K562 (cell line): ENCODE data around the gene GLB1L3. TPM values are rescaled to one million over a fixed set of nuclear protein-coding genes. Genes with fewer than 3 reads are reported as not detected.

Experiments used
- ATAC-seq: fragments of 200-7000 bp; cut with Tn5 transposase; 3 replicates; pipeline ENCODE4 v1.9.1; 2020; ENCODE audit warnings: moderate library complexity
- BruUV-seq: library from RNA; stranded (reverse); fragments of 400-500 nt; replicated peaks from 2 replicates; lab custom pipeline; 2021; lab: Mats Ljungman, UMichigan
- CTCF ChIA-PET: fragments of 300-600 bp; formaldehyde crosslinking; extraction: SDS; loops from one replicate; lab custom pipeline; 2021; ENCODE audit warnings: low intra/inter-chr PET ratio; lab: Yijun Ruan, JAX
- POLR2A ChIA-PET: fragments of 300-600, 350-650 bp; sonication (Branson Sonifier 250); formaldehyde crosslinking; extraction: SDS; loops from one replicate; lab custom pipeline; 2021; ENCODE audit warnings: antibody characterized with exemption, inconsistent platforms; lab: Yijun Ruan, JAX
- DNase-seq, 4 experiments: peaks; one replicate each; pipeline versions ENCODE4 v3.0.0 to v3.0.0-alpha.2; 2011 to 2018; ENCODE audit warnings: low spot score in 3 of 4, mixed read lengths in 3 of 4; ENCODE audit errors: extremely low read depth in 1 of 4
- FAIRE-seq: peaks from 2 replicates; lab custom pipeline; 2011; peaks lifted over from hg19 to GRCh38; lab: Jason Lieb, UNC
- H2AFZ ChIP-seq: 2 replicates; pipeline ENCODE4 v1.6.0; 2011; ENCODE audit warnings: low read depth, low read length, control low read depth, inconsistent platforms
- H3K27ac ChIP-seq: fragments of 200-600 bp; 3 replicates; pipeline ENCODE4 v1.8.0; 2011; ENCODE audit warnings: low read depth, mild to moderate bottlenecking, control low read depth, inconsistent platforms, low read length, moderate library complexity, mixed read lengths; ENCODE audit errors: extremely low read depth
- H3K27me3 ChIP-seq, 2 experiments: fragments of 300-600 bp in 1 of 2; 2 replicates in 1 of 2; 3 replicates in 1 of 2; pipeline versions ENCODE4 v1.6.0 to v1.8.0; 2011; ENCODE audit warnings: inconsistent platforms in 2 of 2, low read length in 2 of 2, mild to moderate bottlenecking in 1 of 2, mixed read lengths in 1 of 2, moderate library complexity in 1 of 2; ENCODE audit not compliant: control insufficient read depth in 2 of 2, insufficient read depth in 2 of 2
- H3K36me3 ChIP-seq: fragments of 300-600 bp; 3 replicates; pipeline ENCODE4 v1.8.0; 2011; ENCODE audit warnings: mild to moderate bottlenecking, low read length, inconsistent platforms; ENCODE audit not compliant: control insufficient read depth, insufficient read depth
- H3K4me1 ChIP-seq, 2 experiments: fragments of 200-600 bp in 1 of 2; replicated peaks in 1 of 2; 2 replicates in 1 of 2; 3 replicates in 1 of 2; pipeline versions ENCODE4 v1.5.1 to v1.8.0; 2011; ENCODE audit warnings: inconsistent platforms in 2 of 2, low read length in 2 of 2, mild to moderate bottlenecking in 1 of 2, mixed read lengths in 1 of 2, moderate library complexity in 1 of 2; ENCODE audit not compliant: control insufficient read depth in 2 of 2, insufficient read depth in 2 of 2
- H3K4me2 ChIP-seq: 2 replicates; pipeline ENCODE4 v1.6.1; 2011; ENCODE audit warnings: low read length, control low read depth, inconsistent platforms, mixed read lengths; ENCODE audit not compliant: insufficient read depth
- H3K4me3 ChIP-seq: fragments of 200-600 bp; sonication (generic), shearing (Covaris generic); 2 replicates; pipeline ENCODE4 v1.5.1; 2016; ENCODE audit warnings: control low read depth, inconsistent platforms
- H3K79me2 ChIP-seq: fragments of 200-600 bp; 3 replicates; pipeline ENCODE4 v1.8.0; 2011; ENCODE audit warnings: low read length, inconsistent platforms; ENCODE audit not compliant: control insufficient read depth, insufficient read depth
- H3K9ac ChIP-seq, 2 experiments: 2 replicates each; pipeline versions ENCODE4 v1.6.0 to v1.6.1; 2011; ENCODE audit warnings: low read depth in 2 of 2, low read length in 2 of 2, control low read depth in 1 of 2, inconsistent platforms in 1 of 2, mild to moderate bottlenecking in 1 of 2, mixed read lengths in 1 of 2; ENCODE audit not compliant: insufficient read depth in 1 of 2
- H3K9me1 ChIP-seq: one replicate; pipeline ENCODE4 v1.6.0; 2011; ENCODE audit warnings: inconsistent platforms, mild to moderate bottlenecking, low read length, moderate library complexity; ENCODE audit not compliant: control insufficient read depth, insufficient read depth
- H3K9me3 ChIP-seq: replicated peaks from 2 replicates; pipeline ENCODE4 v1.5.1; 2011; ENCODE audit warnings: low read depth, low read length, inconsistent platforms; ENCODE audit not compliant: control insufficient read depth, insufficient read depth
- H4K20me1 ChIP-seq: replicated peaks from 2 replicates; pipeline ENCODE4 v1.6.1; 2011; ENCODE audit warnings: low read length, inconsistent platforms, mixed read lengths; ENCODE audit not compliant: control insufficient read depth, insufficient read depth
- ELF2 ChIP-seq: fragments of 250-450 bp; sonication (Bioruptor Pico); IDR thresholded peaks from 2 replicates; pipeline ENCODE4 v1.5.0; 2021; ENCODE audit warnings: mild to moderate bottlenecking
- GABPB1 ChIP-seq: sonication (generic); formaldehyde crosslinking; IDR thresholded peaks from 2 replicates; pipeline ENCODE4 v1.8.0; 2022; ENCODE audit warnings: mild to moderate bottlenecking, missing genetic modification reagents
- HCFC1 ChIP-seq: IDR thresholded peaks from 2 replicates; pipeline ENCODE4 v1.6.1; 2012; ENCODE audit warnings: low read depth, low read length, improper control_type of control experiment
- POLR2A ChIP-seq: fragments of 450-650 bp; conservative IDR thresholded peaks from 2 replicates; pipeline ENCODE4 v1.6.1; 2016
- POLR3A ChIP-seq: IDR thresholded peaks from 2 replicates; pipeline ENCODE4 v1.6.1; 2011; ENCODE audit warnings: borderline replicate concordance, mild to moderate bottlenecking, moderate library complexity; ENCODE audit not compliant: insufficient read length, insufficient read depth; ENCODE audit errors: extremely low read depth
- SP1 ChIP-seq: sonication (generic); formaldehyde crosslinking; IDR thresholded peaks from 2 replicates; pipeline ENCODE4 v1.8.1; 2022; ENCODE audit warnings: mild to moderate bottlenecking, missing genetic modification reagents
- THRB ChIP-seq: fragments of 450-650 bp; formaldehyde crosslinking; conservative IDR thresholded peaks from 2 replicates; pipeline ENCODE4 v1.4.0; 2022; ENCODE audit warnings: mild to moderate bottlenecking, missing genetic modification characterization
- WHSC1 ChIP-seq: IDR thresholded peaks from one replicate; pipeline ENCODE4 v1.6.1; 2012; ENCODE audit warnings: low read length, control low read depth, inconsistent platforms
- ZC3H8 ChIP-seq: fragments of 450-650 bp; IDR thresholded peaks from 2 replicates; pipeline ENCODE4 v1.6.1; 2017
- ZNF354B ChIP-seq: fragments of 250-450 bp; sonication (Bioruptor Pico); IDR thresholded peaks from 2 replicates; pipeline ENCODE4 v1.4.0; 2020
- ZNF57 ChIP-seq: fragments of 450-650 bp; formaldehyde crosslinking; IDR thresholded peaks from 2 replicates; pipeline ENCODE4 v1.4.0; 2020; ENCODE audit warnings: mild to moderate bottlenecking, moderate library complexity
- ZNF830 ChIP-seq: fragments of 250-450 bp; sonication (Bioruptor Pico); IDR thresholded peaks from 2 replicates; pipeline ENCODE4 v1.5.0; 2021; ENCODE audit warnings: mild to moderate bottlenecking
- WGBS: fragments of 100-300 bp; shearing (Covaris generic); methylation state at CpG from one replicate; pipeline ENCODE4 v1.1.6; 2016; ENCODE audit warnings: low coverage, mixed read lengths; ENCODE audit not compliant: insufficient coverage; ENCODE audit errors: missing lambda C conversion rate; 5-methylcytosine and 5-hydroxymethylcytosine counted together
- in situ Hi-C: fragments of 300-500 bp; cut with MboI; formaldehyde crosslinking; loops from 4 replicates; pipeline ENCODE4 v1.15.0; 2018; ENCODE audit warnings: inconsistent platforms, mixed read lengths
- intact Hi-C: fragments of 100-400 bp; cut with micrococcal nuclease; formaldehyde crosslinking; loops from 2 replicates; pipeline ENCODE4 v1.14.2; 2022
- polyA plus RNA-seq, 8 experiments: library from polyadenylated mRNA; depleted of rRNA in 4 of 8; stranded (reverse) in 5 of 8; unstranded in 3 of 8; fragments of >200 nt; fragmentation: Nextera tagmentation in 2 of 8; fragmentation: Illumina TruSeq in 1 of 8; extraction: Ambion mirVana in 2 of 8; extraction: Trizol in 1 of 8; gene quantifications; 2 replicates each; pipeline versions ENCODE4 v1.2.1 to v1.2.3, GENCODE V29; 2011 to 2014; ENCODE audit warnings: inconsistent platforms in 1 of 8, missing spikeins in 1 of 8
- total RNA-seq, 7 experiments: library from RNA; depleted of rRNA in 6 of 7; stranded (reverse); fragments of >200 nt in 6 of 7; fragmentation: Illumina TruSeq in 2 of 7; extraction: Trizol in 2 of 7; gene quantifications; 2 replicates each; pipeline versions ENCODE4 v1.2.1 to v1.2.3, GENCODE V29; 2011 to 2021; ENCODE audit warnings: low replicate concordance in 1 of 7
- TF ChIP-seq, protein P1 (sequence below): IDR thresholded peaks from 2 replicates; pipeline ENCODE4 v1.6.1; 2012; ENCODE audit warnings: low read depth, low read length, improper control_type of control experiment, borderline replicate concordance
- TF ChIP-seq, protein P2 (sequence below), 2 experiments: fragments of 450-650 bp in 1 of 2; sonication (generic) in 1 of 2; formaldehyde crosslinking; conservative IDR thresholded peaks; 2 replicates each; pipeline versions ENCODE4 v1.4.0 to v1.8.1; 2020 to 2022; ENCODE audit warnings: mild to moderate bottlenecking in 1 of 2, missing genetic modification reagents in 1 of 2

Gene GLB1L3
- total and polyA plus RNA-seq, 9 of the 15 experiments (the other 6 are each of a cell fraction or from before 2014, with no cell fraction given): 0.18 to 3.3 (median 0.49) TPM

DNA sequence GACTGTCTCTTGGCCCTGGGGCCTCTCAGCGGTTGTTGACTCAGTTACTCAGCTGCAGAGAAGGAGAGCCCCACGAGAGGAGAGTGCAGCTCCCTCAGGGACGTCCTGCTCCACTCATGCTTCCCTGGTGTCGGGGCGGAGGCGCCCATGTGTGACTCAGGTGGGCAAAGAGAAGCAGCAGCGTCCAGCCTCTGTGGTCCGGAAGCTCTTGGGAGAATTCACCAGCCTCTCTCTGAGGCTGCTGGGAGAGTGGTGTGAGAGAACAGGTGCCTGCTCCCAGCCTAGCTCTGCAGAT is 81.3 kb downstream of the GLB1L3 start:
- Histone ChIP-seq H3K9me1 (no peaks in the 10 kb centered on the region), H3K27me3 (no peaks in the 10 kb centered on the region), H3K4me3 (no peak overlapping the region), H3K4me2 (no peak overlapping the region), H3K4me1 (peaks cover 17 to 18% of the 10 kb centered on the region in 2 experiments; a peak in 4 of 5 replicates), H3K36me3 (peaks cover 3% of the 10 kb centered on the region; the same call in 2 of the 3 replicates), H4K20me1 (no peaks in the 10 kb centered on the region), H2AFZ (no peak overlapping the region), H3K9me3 (no peaks in the 10 kb centered on the region), H3K79me2 (no peaks in the 10 kb centered on the region), H3K27ac (no peak overlapping the region), H3K9ac (no peak overlapping the region; a peak in 1 of 4 replicates)
- ATAC-seq: no peak
- ChIA-PET CTCF (no interaction called here), POLR2A (interaction anchor here (0.6 kb wide), 1 partner anchor 23 kb away, joined by 3 read pairs; no protein-coding TSS in a partner anchor)
- BruUV-seq: no TSS peak
- no peak for FAIRE-seq
- intact Hi-C loops (no loop called here), in situ Hi-C loops (no loop called here)
- TF ChIP-seq ELF2 (no peak), ZNF354B (CRISPR knock-in tag) (no peak), POLR3A (no peak), SP1 (CRISPR knock-in tag) (no peak), ZC3H8 (no peak), ZNF57 (CRISPR knock-in tag) (no peak), THRB (CRISPR knock-in tag) (no peak), POLR2A (no peak), ZNF830 (no peak), HCFC1 (no peak), GABPB1 (CRISPR knock-in tag) (no peak), WHSC1 (no peak)
- TF ChIP-seq, protein P1, sequence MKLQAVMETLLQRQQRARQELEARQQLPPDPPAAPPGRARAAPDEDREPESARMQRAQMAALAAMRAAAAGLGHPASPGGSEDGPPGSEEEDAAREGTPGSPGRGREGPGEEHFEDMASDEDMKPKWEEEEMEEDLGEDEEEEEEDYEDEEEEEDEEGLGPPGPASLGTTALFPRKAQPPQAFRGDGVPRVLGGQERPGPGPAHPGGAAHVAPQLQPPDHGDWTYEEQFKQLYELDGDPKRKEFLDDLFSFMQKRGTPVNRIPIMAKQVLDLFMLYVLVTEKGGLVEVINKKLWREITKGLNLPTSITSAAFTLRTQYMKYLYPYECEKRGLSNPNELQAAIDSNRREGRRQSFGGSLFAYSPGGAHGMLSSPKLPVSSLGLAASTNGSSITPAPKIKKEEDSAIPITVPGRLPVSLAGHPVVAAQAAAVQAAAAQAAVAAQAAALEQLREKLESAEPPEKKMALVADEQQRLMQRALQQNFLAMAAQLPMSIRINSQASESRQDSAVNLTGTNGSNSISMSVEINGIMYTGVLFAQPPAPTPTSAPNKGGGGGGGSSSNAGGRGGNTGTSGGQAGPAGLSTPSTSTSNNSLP: no peak
- TF ChIP-seq, protein P2, sequence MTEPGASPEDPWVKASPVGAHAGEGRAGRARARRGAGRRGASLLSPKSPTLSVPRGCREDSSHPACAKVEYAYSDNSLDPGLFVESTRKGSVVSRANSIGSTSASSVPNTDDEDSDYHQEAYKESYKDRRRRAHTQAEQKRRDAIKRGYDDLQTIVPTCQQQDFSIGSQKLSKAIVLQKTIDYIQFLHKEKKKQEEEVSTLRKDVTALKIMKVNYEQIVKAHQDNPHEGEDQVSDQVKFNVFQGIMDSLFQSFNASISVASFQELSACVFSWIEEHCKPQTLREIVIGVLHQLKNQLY (CRISPR knock-in tag; conservative IDR thresholded peaks at IDR 0.05): no peak
- DNase-seq: no peak
- 61% methylated on average over 8 of the region's 8 CpGs for WGBS
